ENCODE data around the gene MYH7.

DNA sequence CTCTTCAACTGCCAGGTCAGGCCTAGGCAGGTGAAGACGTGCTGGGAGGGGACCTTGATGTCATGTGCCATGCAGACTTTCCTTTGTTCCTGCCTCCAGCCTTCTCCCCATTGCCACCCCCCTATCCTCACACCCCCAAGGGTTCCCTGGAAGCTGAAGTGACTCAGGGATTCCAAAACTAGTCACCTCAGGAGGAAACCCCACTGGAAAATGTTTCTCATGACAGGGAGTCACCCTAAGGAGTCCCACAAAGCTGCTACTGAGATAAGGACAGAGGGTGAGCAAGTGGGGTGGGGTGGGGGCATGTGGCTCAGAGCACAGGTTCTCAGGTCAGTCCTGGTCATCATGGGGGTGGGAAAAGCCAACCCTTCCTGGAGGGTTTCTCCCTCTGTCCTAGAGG is 65.2 kb downstream of the MYH7 start:
- TF ChIP-seq ZEB2 (tag by site-specific recombination; IDR thresholded peaks at IDR 0.05) (no peak), ZBTB17 (tag by site-specific recombination; IDR thresholded peaks at IDR 0.05) (no peak), KLF7 (tag by site-specific recombination; IDR thresholded peaks at IDR 0.05; ENCODE audit: borderline replicate concordance) (no peak), ZNF274 (IDR thresholded peaks at IDR 0.05; ENCODE audit: low read length) (no peak), ZNF274 (tag by site-specific recombination; IDR thresholded peaks at IDR 0.05; ENCODE audit: borderline replicate concordance) (no peak)
- TF ChIP-seq, protein P1, sequence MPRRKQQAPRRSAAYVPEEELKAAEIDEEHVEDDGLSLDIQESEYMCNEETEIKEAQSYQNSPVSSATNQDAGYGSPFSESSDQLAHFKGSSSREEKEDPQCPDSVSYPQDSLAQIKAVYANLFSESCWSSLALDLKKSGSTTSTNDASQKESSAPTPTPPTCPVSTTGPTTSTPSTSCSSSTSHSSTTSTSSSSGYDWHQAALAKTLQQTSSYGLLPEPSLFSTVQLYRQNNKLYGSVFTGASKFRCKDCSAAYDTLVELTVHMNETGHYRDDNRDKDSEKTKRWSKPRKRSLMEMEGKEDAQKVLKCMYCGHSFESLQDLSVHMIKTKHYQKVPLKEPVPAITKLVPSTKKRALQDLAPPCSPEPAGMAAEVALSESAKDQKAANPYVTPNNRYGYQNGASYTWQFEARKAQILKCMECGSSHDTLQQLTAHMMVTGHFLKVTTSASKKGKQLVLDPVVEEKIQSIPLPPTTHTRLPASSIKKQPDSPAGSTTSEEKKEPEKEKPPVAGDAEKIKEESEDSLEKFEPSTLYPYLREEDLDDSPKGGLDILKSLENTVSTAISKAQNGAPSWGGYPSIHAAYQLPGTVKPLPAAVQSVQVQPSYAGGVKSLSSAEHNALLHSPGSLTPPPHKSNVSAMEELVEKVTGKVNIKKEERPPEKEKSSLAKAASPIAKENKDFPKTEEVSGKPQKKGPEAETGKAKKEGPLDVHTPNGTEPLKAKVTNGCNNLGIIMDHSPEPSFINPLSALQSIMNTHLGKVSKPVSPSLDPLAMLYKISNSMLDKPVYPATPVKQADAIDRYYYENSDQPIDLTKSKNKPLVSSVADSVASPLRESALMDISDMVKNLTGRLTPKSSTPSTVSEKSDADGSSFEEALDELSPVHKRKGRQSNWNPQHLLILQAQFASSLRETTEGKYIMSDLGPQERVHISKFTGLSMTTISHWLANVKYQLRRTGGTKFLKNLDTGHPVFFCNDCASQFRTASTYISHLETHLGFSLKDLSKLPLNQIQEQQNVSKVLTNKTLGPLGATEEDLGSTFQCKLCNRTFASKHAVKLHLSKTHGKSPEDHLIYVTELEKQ (tag by site-specific recombination; IDR thresholded peaks at IDR 0.05; ENCODE audit: borderline replicate concordance), result no peak
- TF ChIP-seq, protein P2, sequence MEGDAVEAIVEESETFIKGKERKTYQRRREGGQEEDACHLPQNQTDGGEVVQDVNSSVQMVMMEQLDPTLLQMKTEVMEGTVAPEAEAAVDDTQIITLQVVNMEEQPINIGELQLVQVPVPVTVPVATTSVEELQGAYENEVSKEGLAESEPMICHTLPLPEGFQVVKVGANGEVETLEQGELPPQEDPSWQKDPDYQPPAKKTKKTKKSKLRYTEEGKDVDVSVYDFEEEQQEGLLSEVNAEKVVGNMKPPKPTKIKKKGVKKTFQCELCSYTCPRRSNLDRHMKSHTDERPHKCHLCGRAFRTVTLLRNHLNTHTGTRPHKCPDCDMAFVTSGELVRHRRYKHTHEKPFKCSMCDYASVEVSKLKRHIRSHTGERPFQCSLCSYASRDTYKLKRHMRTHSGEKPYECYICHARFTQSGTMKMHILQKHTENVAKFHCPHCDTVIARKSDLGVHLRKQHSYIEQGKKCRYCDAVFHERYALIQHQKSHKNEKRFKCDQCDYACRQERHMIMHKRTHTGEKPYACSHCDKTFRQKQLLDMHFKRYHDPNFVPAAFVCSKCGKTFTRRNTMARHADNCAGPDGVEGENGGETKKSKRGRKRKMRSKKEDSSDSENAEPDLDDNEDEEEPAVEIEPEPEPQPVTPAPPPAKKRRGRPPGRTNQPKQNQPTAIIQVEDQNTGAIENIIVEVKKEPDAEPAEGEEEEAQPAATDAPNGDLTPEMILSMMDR (tag by site-specific recombination; IDR thresholded peaks at IDR 0.05), result no peak
- TF ChIP-seq, protein P3, sequence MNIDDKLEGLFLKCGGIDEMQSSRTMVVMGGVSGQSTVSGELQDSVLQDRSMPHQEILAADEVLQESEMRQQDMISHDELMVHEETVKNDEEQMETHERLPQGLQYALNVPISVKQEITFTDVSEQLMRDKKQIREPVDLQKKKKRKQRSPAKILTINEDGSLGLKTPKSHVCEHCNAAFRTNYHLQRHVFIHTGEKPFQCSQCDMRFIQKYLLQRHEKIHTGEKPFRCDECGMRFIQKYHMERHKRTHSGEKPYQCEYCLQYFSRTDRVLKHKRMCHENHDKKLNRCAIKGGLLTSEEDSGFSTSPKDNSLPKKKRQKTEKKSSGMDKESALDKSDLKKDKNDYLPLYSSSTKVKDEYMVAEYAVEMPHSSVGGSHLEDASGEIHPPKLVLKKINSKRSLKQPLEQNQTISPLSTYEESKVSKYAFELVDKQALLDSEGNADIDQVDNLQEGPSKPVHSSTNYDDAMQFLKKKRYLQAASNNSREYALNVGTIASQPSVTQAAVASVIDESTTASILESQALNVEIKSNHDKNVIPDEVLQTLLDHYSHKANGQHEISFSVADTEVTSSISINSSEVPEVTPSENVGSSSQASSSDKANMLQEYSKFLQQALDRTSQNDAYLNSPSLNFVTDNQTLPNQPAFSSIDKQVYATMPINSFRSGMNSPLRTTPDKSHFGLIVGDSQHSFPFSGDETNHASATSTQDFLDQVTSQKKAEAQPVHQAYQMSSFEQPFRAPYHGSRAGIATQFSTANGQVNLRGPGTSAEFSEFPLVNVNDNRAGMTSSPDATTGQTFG (tag by site-specific recombination; IDR thresholded peaks at IDR 0.05; ENCODE audit: borderline replicate concordance), result no peak

All from HEK293 (cell line).